GM18508 (cell line): ENCODE data around the gene SEC22A.
"Not testable (repeated sequence)": the region's sequence is repeated elsewhere in the genome, so short reads cannot be mapped to it uniquely, and the experiment has no call there.

Experiments
- ATAC-seq: cut with Tn5 transposase; IDR thresholded peaks from one replicate; pipeline ENCODE4 v1.9.1; 2021; ENCODE audit warnings: moderate number of reproducible peaks; ENCODE audit not compliant: insufficient read depth, unreplicated experiment

SEC22A gene

DNA sequence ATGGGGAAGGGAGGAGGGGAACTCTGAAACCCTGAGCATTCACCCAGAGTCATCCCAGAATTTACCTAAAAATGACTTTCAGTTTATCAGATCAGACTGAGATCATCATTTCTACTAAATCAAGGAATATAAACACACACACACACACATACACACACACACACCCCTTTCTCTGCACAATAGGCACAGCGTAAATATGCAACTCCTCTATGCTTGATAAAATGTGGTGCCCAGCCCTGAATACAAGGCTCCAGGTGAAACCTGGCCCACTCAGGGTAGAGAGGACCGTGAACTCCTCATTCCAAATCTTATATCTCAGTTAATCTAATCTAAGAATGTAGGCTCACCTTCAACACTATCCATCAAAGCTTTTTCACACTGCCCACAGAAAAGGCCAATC lies 31.8 kb upstream of the SEC22A start:
- no peak for ATAC-seq

DNA sequence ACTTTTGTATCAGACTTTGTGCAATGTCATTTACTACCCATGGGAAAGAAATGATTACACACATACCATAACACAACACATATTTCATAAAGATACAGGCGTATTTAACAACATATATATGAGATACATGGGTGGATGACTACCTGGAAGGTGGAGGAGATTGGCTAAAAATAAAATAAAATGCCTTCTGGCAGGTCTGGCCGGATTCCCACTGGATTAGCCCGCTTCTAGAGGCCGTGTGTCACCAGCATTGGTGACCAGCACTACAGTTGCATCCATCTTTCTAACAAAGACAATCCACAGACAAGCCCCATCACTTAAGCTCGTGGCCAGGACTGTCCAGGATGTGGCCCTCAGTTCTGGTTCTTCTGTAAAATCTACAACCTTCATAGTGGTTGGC lies 21.0 kb upstream of the SEC22A start:
- ATAC-seq: no peak

DNA sequence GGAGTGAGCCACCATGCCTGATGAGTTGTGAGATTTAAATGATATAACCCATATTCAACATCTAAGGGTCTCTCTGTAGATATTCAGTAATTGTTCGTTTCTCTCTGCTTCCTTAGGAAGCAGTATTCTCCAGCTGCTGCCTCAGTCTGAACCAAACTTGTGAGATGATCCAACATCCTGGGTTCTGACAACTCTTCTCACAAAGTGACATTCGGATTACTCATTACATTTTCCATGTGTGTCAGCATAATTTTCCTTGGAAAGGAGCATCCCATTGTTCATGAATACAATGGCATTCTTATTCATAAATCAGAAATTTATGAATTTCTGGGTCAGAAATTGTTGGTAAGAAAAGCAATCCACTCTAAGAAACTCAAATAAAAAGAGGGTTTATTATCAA lies 15.0 kb upstream of the SEC22A start:
- no peak for ATAC-seq

DNA sequence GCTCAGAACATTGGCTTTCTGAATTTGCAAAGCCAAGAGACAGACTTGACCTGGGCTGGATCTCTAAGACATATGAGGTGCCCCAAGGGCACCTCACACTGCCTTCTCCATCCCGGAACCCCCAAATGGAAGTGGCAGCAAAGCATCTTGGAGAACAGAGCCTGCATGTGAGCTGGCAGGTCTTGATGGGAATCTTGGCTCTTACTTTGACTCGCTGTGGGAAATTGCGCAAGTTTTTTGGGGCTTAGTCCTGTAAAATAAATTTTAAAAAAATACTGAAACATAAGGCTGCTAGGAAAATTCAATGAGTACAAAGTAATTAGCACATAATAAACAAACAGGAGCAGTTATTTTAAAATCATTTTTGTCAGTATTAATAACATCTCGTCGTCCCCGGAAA lies 13.7 kb upstream of the SEC22A start:
- ATAC-seq: no peak

DNA sequence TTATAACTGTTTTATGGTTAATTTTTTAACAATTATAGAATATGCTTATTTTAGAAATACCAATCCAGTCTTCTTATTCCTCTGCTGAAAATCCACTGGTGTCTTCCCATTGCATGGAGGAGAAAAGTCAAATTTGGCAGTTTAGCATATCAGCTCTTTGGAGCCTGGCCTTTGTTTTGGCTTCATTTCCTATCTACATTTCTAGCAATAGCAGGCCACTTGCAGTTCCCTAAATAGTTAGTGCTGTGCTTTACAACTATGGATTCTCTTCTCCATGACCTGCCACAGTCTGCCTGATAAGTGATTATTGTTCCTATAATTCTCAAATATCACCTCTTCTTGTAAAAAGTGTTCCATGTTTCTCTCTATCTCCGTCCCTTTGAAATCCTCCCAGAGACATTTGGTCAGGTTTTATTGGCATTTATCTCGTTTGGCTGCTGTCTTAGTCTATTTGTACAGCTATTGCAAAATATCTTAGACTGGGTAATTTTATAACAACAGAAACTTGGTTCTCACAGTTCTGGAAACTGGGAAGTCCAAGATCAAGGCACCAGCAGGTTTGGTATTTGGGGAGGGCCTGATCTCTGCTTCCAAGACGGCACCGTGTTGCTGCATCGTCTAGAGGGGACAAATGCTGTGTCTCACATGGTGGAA lies 8.2 kb upstream of the SEC22A start:
- ATAC-seq: no peak

DNA sequence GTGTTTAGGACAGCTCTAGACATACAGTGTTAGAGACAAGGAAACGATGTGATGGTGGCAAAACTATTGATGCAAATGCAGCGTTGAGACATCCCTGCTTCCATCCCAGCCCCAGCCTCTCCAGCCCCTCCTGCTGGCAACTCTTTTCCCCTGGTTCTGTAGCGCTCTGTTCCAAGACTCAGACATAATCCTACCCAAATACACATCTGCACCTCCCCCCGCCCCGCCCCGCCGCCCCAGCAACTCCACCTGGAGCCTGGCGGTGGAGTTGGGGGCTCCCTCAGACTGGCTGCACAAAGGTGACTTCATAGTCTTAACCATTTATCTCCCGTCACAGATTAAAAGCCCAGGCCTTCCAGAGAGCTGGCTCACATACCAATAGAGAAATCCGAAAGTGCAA lies 7.2 kb upstream of the SEC22A start:
- ATAC-seq: no peak

DNA sequence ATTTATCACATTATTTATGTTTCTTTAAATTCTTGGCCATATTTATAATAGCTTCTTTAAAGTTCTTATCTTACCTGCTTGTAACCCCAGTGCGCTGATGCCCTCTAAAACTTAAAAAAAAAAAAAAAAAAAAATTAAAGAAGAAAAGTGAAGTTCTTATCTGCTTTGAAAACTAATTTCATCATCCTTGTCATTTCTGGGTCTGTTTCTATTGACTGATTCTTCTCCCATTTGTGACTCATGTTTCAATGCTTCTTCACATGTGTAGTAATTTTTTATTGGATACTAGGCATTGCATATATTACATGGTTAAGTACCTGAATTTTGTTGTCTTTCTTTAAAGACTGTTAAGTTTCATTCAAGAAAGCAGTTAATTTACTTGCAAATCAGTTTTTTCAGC lies 3.4 kb upstream of the SEC22A start:
- ATAC-seq: no peak

DNA sequence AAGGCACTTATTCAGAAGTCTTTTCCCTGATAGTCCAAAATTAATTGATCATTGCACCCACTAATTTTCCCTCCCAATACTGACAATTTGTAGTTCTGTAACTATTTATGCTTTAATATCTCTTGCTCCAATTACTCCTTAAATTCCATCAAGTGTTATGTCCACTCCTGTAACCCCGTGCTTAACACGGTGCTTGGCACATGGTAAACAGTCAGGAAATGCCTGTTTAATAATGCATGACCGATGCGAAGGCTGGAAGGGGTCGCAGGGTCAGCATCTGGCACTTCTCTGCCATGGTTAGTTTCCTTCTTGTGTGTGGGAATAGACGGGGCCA lies 553 bp upstream of the SEC22A start:
- ATAC-seq: no peak

DNA sequence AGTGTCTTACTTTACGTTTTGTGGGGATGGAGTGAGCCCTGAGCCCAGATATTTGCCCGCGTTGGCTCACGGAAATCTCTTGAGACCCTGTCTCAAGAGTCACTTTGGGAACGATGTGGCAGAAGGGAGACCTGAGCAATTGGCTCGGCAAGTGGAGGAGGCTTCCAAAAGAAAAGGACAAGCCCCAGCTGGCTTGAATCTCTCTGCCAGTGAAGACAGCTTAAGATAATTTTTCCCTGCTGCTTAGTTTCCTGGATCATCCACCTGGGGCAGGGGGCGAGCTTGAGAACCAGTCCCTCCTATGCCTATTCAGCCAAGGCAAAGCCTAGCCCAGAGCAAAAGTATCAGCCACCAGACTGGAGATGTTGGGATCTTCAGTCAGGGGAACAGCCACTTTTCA lies 708 bp downstream of the SEC22A start:
- no peak for ATAC-seq

DNA sequence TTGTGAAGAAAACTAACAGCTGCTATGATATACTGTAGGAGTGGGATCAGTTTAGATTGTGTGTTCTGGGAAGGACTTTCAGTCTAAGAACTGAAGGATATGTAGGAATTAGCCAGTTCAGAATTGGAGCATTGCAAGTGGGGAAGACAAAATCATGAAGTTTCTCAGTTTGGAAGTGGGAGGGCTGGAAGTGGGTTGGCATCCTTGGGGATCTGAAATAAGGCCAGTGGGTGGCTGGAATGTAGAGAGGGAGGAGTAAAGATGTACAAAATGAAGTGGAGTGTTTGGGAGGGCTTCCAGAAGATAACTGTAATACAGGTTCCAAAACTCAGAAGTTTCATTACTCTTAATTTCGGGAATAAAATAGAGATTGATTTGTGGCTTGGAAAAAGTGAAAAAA lies 17.2 kb downstream of the SEC22A start:
- ATAC-seq: no peak

DNA sequence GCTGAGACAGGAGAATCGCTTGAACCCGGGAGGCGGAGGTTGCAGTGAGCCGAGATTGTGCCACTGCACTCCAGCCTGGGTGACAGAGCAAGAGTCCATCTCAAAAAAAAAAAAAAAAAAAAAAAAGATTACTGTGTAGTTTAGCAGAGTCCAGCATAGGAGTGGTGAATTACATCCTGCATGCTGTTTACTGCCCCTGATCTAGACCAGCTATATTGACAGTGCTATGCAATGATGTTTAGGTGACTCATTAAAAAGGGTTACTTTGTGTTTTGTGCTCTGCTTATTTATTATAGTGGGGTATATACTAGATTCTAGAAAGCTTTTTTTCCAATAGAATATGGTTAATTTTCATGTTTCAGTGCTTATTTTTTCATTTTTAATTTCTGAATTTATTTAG lies 19.6 kb downstream of the SEC22A start:
- not testable (repeated sequence) for ATAC-seq

DNA sequence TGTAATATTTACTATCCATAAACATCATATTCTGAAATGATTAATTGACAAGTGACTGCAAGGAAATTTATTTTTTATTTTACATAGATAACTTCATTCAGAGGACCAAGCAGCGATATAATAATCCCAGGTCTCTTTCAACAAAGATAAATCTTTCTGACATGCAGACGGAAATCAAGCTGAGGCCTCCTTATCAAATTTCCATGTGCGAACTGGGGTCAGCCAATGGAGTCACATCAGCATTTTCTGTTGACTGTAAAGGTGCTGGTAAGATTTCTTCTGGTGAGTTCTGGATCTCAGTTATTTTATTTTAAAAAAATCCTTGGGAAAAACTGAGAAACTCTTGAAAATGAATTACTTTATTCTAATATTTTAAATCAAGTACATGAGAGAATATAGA lies 23.3 kb downstream of the SEC22A start:
- ATAC-seq: no peak

DNA sequence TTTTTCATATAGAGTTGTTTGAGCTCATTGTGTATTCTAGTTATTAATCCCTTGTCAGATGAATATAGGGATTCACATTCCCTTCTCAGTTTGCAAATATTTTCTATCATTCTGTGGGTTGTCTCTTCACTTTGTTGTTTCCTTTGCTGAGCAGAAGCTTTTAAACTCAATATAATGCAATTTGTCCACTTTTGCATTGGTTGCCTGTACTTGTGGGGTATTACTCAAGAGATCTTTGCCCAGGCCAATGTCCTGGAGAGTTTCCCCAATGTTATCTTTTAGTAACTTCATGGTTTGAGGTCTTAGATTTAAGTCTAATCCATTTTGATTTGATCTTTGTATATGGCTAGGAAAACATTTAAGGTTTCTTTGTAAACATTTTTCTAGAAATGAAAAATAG lies 24.8 kb downstream of the SEC22A start:
- ATAC-seq: no peak

DNA sequence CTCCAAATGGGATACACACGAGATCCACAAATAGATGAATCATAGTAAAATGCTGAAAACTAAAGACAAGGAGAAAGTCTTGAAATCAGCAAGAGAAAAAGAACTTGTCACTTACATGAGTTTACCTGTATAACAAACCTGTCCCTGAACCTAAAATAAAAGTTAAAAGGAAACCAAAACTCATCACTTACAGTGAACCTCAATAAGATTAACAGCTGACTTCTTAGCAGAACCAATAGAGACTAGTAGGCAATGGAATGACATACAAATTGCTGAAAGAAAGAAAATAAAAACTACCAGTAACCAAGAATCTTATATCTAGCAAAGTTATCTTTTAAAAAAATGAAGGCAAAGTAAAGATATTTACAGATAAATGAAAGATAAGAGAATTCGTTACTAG lies 27.4 kb downstream of the SEC22A start:
- ATAC-seq: no peak

DNA sequence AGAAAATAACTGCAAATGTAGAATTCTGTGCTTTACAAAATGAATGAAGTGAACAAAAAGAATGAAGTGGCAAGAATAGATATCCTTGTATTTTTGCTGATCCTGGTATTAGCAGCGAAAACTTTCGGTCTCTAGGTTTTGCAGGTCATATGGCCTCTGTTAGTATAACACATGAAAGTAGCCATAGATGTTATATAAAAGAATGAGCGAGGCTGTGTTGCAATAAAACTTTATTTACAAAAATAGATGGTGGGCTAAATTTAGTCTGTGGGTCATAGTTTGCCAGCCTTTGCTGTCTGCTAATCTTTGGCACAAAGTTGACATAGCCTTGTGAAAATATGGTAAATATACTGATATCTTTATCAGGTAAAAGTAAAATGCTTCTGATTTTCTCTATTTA lies 35.2 kb downstream of the SEC22A start:
- ATAC-seq: no peak

DNA sequence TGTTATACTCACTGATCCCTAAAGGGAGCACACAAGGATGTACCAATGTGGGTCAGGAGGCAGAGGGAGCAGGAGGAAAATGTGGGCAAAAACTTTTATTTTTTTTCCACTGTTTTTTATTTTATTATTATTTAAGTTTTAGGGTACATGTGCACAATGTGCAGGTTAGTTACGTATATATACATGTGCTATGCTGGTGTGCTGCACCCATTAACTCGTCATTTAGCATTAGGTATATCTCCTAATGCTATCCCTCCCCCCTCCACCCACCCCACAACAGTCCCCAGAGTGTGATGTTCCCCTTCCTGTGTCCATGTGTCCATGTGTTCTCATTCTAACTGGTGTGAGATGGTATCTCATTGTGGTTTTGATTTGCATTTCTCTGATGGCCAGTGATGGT lies 37.4 kb downstream of the SEC22A start:
- ATAC-seq: not testable (repeated sequence)

DNA sequence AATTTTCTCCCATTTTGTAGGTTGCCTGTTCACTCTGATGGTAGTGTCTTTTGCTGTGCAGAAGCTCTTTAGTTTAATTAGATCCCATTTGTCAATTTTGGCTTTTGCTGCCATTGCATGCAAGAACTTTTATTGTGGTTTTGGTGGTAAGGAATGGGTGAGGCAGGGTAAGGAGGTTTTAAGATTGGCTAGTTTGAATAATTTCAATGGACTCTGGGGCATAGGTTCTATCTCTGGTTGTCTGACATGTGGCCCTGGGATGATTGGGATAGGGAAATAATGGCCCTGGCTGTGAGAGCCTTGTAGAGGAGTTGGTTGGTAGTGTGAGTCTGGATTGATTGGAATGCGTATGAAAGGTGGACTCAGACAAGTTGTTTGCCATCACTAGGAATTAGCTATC lies 38.0 kb downstream of the SEC22A start:
- no peak for ATAC-seq

DNA sequence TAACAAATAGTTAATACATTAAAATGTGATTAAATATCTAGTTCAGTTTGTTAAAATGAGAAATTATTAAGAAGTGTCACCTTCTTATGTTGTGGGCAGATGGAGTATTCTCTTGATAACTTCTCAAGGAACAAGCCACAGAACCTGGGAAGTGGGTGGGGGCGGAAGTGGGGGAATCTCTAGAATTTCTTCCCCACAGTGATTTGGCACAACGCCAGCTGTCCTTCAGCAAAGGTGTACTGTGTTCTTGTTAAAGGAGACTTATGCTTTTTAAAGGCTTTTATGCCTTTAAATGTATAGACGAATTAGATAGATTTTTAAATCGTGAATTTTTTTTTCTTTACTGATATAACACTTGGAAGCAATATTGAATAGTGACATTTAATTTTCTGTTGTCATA lies 42.4 kb downstream of the SEC22A start:
- ATAC-seq: no peak

DNA sequence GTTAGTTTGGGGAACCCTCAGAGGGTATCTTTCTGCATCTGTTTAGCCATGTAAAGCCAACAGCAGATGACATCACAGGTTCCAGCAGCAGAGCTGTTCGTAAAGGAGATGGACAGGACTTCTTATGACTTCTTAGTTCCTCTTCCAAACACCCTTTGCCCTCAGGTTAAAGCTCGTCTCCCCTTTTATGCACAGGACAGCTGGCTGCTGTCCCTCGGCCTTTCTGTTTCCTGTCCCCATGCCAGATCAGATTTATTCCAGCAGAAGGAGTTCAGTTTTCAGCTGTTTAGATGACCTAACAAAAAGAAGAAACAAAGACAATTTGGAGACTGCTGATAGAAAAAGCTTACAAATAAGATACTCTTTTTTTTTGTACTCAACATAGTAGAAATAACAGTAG lies 45.1 kb downstream of the SEC22A start:
- no peak for ATAC-seq

DNA sequence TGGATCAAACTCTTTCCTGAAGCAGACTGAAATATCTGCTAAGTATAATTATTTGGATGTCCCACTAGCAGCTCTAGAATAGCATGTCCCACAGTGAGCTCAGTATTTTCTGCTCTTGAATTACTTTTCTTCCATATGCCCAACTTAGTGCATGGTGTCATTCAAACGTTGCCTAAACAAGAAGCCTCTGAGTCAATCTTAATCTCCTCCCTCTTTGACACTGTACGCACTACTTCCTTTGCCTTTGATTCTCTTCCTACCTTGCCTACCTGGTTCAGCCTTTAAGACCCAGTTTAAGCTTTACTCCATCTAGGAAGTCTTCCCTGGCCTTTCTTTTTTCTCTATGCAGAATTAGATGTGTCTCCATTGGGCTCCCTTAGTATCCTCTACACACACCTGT lies 54.5 kb downstream of the SEC22A start:
- no peak for ATAC-seq

DNA sequence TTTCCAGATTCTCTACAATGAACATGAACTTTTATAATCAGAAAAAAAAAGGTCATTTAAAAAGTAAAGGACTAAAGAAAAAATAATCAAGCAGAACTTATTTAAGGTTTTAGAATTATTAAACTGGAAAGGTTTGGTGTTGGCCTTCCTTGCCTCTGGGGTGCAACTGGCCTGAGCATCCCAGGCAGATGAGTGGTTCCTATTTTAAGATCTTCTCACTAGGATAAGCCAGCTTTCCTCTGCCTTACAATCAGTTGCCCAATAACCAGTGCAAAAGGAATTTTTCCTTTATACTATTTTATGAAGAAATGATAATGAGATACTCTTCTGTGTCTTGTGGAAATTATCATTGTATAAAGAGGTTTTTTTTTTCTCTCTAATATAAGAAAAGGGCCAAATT lies 56.6 kb downstream of the SEC22A start:
- ATAC-seq: no peak

DNA sequence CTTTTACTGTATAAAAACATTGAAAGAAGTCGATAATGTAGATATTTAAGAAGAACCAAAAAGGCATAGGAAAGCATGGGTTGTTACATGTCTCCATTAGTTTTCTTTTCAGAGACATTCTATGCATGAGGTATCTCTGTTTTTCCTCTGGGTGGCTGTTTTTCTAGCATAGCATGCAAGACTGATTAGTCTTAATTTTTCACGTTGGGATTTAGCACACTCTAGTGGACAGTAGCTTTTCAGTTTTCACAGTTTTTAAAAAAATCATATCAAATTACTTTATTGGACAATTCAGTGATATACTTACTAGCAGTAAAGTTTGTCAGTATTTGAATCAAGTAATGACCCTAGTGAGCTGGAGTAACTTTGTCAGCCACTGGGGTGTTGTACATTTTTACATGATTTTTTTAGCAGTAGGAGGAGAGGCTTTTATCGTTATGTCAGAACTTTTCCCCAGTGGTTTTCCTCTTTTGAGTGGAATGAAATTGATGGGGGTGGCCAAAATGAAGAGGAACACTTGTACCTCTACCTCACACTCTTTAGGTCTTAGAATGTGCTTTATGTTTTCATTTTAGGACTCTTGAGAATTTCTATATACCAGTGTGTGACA lies 57.2 kb downstream of the SEC22A start:
- no peak for ATAC-seq

DNA sequence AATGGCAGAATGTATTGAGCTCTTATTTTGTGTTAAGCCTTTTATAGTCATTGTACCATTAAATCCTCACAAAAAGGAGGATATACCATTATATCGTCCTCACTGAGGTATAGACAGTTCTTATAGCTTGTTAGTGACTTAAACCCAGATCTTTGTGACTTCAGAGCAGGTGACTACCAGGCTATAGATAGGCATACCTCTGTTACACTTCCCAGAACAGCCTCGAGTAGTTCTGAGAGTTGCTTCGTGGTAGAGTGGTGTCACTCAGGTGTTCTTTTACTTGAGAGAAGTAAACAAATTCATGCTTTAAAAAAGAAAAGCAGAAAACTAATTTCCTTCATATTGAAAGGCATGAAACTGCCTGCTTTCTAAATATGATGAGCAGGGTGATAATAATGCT lies 59.9 kb downstream of the SEC22A start:
- no peak for ATAC-seq
